ENCODE results near the gene KRT84.

DNA sequence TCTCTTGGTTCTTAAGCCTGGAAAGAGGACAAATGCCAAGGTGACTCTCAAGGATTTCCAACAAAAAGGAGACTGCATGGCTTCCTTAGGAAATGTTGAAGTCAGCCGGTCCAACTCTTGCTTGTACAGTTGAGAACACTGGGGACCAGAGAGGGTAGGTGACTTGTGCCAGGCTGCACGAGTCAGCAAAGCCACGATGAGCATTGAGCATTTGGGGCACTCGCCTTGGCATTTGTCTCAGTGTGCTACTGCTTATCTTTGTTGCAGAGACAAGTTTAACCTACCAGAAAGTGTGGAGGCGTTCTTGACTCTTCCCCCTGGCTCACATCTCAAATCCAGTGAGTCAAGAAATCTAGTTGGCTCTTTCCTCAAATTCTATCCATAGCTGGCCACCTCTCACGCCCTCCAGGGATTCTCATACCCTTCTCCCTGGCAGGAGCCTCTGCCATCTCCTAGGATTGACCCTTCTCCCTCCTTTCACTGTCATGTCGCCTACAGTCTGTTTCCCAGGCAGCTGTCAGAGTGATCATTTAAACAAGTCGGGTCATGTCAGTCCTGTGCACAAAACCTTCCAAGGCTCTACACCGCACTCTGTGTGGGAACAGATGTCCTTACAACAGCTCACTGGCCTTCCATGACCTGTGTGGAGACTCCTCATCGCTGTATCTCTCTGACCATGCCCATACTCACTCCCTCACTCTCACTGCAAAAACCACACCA lies 47.1 kb downstream of the KRT84 start:
- TF ChIP-seq, protein P1, sequence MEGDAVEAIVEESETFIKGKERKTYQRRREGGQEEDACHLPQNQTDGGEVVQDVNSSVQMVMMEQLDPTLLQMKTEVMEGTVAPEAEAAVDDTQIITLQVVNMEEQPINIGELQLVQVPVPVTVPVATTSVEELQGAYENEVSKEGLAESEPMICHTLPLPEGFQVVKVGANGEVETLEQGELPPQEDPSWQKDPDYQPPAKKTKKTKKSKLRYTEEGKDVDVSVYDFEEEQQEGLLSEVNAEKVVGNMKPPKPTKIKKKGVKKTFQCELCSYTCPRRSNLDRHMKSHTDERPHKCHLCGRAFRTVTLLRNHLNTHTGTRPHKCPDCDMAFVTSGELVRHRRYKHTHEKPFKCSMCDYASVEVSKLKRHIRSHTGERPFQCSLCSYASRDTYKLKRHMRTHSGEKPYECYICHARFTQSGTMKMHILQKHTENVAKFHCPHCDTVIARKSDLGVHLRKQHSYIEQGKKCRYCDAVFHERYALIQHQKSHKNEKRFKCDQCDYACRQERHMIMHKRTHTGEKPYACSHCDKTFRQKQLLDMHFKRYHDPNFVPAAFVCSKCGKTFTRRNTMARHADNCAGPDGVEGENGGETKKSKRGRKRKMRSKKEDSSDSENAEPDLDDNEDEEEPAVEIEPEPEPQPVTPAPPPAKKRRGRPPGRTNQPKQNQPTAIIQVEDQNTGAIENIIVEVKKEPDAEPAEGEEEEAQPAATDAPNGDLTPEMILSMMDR (IDR thresholded peaks at IDR 0.05), result no peak
- no peak for TF ChIP-seq POLR2A (IDR thresholded peaks at IDR 0.05)
